SJSA1 (cell line): Measurements from ENCODE around the gene ECE2. TPM values are rescaled to one million over a fixed set of nuclear protein-coding genes. Genes with fewer than 3 reads are reported as not detected.

Experiments
- DNase-seq, 2 experiments: peaks; one replicate each; pipeline ENCODE4 v3.0.0-alpha.2; 2015 to 2020; ENCODE audit warnings: low spot score in 2 of 2, low read depth in 1 of 2
- H3K27ac ChIP-seq: fragments of 250-450 bp; sonication (Bioruptor Pico); 2 replicates; pipeline ENCODE4 v1.5.1; 2020; ENCODE audit warnings: mild to moderate bottlenecking, moderate library complexity
- H3K27me3 ChIP-seq: fragments of 250-450 bp; sonication (Bioruptor Pico); replicated peaks from 2 replicates; pipeline ENCODE4 v1.5.1; 2020; ENCODE audit warnings: mild to moderate bottlenecking, moderate library complexity
- H3K36me3 ChIP-seq: fragments of 250-450 bp; sonication (Bioruptor Pico); 2 replicates; pipeline ENCODE4 v1.5.1; 2020; ENCODE audit warnings: mild to moderate bottlenecking
- H3K4me1 ChIP-seq: fragments of 250-450 bp; sonication (Bioruptor Pico); replicated peaks from 2 replicates; pipeline ENCODE4 v1.6.1; 2021; ENCODE audit warnings: mild to moderate bottlenecking
- H3K4me3 ChIP-seq: fragments of 250-450 bp; sonication (Bioruptor Pico); 2 replicates; pipeline ENCODE4 v1.5.1; 2020; ENCODE audit warnings: mild to moderate bottlenecking
- H3K9me3 ChIP-seq: fragments of 250-450 bp; sonication (Bioruptor Pico); replicated peaks from 2 replicates; pipeline ENCODE4 v1.5.1; 2020; ENCODE audit warnings: mild to moderate bottlenecking
- total RNA-seq: library from RNA; depleted of rRNA; stranded (reverse); fragments of >200 nt; shearing (Covaris generic); gene quantifications from 2 replicates; pipeline ENCODE4 v1.2.3, GENCODE V29; 2014

Gene ECE2
- total RNA-seq, 1 experiment from 2014 or later: not detected

DNA sequence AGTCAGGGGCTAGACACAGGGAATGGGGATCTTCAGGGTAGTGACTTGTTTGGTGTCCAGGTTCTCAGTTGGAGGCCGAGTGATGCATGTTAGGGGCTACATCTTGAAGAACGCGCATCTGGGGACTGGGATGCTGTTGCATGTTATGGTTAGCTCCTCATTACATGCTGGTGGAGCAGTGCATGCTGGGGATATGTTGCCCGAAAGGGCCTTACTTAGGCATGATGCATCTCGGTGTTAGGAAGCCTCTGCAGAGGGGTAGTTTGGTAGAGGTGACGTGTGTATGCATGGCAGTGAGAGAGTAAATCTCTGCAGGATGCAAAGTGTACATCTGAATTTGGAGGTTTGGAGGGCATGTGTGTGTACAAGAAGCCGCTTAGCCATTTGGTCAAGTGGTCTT lies 41.0 kb downstream of the ECE2 start:
- H3K27me3 ChIP-seq: no peaks in the 10 kb centered on the region
- no peak overlapping the region for H3K27ac ChIP-seq
- H3K4me3 ChIP-seq: peak overlapping the region; percentile 99
- peaks cover 68% of the 10 kb centered on the region for H3K36me3 ChIP-seq
- H3K4me1 ChIP-seq: peaks cover 41% of the 10 kb centered on the region
- H3K9me3 ChIP-seq: no peaks in the 10 kb centered on the region
- no peak for DNase-seq

DNA sequence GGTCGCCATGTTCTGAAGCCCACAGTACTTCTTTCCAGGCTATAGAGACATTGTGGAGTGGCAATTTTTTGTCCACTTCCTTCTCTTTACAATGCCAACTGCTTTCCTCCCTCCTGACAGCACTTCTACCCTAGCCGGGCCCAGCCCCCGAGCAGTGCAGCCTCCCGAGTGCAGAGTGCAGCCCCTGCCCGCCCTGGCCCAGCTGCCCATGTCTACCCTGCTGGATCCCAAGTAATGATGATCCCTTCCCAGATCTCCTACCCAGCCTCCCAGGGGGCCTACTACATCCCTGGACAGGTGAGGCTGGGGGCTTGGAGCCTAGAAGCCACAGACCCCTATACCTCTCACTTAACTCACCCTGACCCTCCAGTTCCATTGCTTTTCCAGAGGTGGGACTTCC lies 41.4 kb downstream of the ECE2 start:
- H3K27me3 ChIP-seq: no peaks in the 10 kb centered on the region
- H3K27ac ChIP-seq: no peak overlapping the region
- peaks cover 41% of the 10 kb centered on the region for H3K4me1 ChIP-seq
- H3K36me3 ChIP-seq: peaks cover 72% of the 10 kb centered on the region
- no peak for DNase-seq
- H3K9me3 ChIP-seq: no peaks in the 10 kb centered on the region
- H3K4me3 ChIP-seq: no peak overlapping the region

DNA sequence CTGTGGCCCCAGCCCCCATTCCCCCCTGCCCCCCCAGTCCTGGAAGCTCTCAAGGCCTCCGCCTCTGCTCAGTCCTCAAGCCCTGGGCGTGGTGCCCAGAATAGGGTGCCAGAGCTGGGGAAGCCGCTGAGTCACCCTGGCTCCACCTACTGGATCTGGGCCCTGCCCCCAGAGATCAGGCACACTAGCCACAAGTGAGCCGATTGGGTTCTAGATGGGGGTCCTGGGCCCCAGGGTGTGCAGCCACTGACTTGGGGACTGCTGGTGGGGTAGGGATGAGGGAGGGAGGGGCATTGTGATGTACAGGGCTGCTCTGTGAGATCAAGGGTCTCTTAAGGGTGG lies 44.3 kb downstream of the ECE2 start:
- peak; percentile 71 to 96 for DNase-seq
- H3K36me3 ChIP-seq: peaks cover 96% of the 10 kb centered on the region
- no peaks in the 10 kb centered on the region for H3K9me3 ChIP-seq
- H3K4me1 ChIP-seq: peaks cover 38% of the 10 kb centered on the region
- H3K27ac ChIP-seq: peak overlapping the region; percentile 34; the same call in 1 of the 2 replicates
- H3K4me3 ChIP-seq: no peak overlapping the region
- H3K27me3 ChIP-seq: no peaks in the 10 kb centered on the region

DNA sequence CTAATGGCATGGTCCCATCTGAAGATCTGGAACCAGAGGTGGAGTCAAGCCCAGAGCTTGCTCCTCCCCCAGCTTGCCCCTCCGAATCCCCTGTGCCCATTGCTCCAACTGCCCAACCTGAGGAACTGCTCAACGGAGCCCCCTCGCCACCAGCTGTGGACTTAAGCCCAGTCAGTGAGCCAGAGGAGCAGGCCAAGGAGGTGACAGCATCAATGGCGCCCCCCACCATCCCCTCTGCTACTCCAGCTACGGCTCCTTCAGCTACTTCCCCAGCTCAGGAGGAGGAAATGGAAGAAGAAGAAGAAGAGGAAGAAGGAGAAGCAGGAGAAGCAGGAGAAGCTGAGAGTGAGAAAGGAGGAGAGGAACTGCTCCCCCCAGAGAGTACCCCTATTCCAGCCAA lies 45.8 kb downstream of the ECE2 start:
- Histone ChIP-seq H3K4me3 (no peak overlapping the region), H3K27ac (no peak overlapping the region), H3K27me3 (no peaks in the 10 kb centered on the region), H3K36me3 (peaks cover 98% of the 10 kb centered on the region), H3K9me3 (no peaks in the 10 kb centered on the region), H3K4me1 (peaks cover 33% of the 10 kb centered on the region)
- DNase-seq: no peak

DNA sequence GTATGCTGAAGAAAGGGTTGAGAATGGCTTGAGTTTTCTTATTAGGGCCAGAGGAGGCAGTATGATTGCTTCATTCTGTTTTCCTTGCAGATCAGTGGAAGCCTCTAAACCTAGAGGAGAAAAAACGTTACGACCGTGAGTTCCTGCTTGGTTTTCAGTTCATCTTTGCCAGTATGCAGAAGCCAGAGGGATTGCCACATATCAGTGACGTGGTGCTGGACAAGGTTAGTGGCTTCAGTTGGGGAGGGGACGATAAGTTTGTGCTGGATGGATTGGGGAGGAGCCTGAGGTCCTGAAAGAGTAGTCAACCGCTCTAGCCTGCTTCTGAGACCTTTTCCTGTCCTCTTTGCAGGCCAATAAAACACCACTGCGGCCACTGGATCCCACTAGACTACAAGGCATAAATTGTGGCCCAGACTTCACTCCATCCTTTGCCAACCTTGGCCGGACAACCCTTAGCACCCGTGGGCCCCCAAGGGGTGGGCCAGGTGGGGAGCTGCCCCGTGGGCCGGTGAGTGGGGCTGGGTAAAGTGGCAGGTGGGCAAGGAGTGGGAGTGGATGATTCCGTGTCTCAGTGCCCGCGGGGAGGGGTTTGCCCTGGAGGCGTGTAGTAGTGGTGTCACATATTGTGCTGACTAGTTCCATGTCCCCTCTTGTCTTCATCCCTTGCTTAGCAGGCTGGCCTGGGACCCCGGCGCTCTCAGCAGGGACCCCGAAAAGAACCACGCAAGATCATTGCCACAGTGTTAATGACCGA lies 47.1 kb downstream of the ECE2 start:
- H3K4me3 ChIP-seq: no peak overlapping the region
- no peak for DNase-seq
- peaks cover 98% of the 10 kb centered on the region for H3K36me3 ChIP-seq
- no peaks in the 10 kb centered on the region for H3K27me3 ChIP-seq
- no peaks in the 10 kb centered on the region for H3K9me3 ChIP-seq
- no peak overlapping the region for H3K27ac ChIP-seq
- H3K4me1 ChIP-seq: peaks cover 22% of the 10 kb centered on the region

DNA sequence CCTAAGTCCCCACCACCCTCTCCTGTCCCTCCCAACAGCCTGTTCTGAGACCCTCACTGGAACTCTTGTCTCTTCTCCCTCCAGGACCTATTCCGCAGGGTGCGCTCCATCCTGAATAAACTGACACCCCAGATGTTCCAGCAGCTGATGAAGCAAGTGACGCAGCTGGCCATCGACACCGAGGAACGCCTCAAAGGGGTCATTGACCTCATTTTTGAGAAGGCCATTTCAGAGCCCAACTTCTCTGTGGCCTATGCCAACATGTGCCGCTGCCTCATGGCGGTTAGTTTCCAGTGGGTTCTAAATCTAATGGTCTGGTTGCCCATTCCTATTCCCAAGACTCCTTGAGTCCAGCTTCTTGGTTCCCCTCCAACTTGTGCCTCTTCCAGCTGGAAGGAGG lies 47.9 kb downstream of the ECE2 start:
- peaks cover 98% of the 10 kb centered on the region for H3K36me3 ChIP-seq
- no peak overlapping the region for H3K4me3 ChIP-seq
- no peak overlapping the region for H3K27ac ChIP-seq
- no peaks in the 10 kb centered on the region for H3K27me3 ChIP-seq
- no peaks in the 10 kb centered on the region for H3K9me3 ChIP-seq
- DNase-seq: no peak
- peaks cover 18% of the 10 kb centered on the region for H3K4me1 ChIP-seq

DNA sequence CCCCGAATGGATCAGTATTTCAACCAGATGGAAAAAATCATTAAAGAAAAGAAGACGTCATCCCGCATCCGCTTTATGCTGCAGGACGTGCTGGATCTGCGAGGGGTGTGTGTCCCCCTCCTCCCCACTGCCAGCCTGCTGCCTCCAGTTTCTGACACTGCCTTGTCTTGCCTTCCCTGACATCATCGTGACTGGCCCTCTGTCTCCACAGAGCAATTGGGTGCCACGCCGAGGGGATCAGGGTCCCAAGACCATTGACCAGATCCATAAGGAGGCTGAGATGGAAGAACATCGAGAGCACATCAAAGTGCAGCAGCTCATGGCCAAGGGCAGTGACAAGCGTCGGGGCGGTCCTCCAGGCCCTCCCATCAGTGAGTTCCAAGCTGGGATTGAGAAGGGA lies 49.4 kb downstream of the ECE2 start:
- no peak for DNase-seq
- Histone ChIP-seq H3K36me3 (peaks cover 100% of the 10 kb centered on the region), H3K4me3 (no peak overlapping the region)

DNA sequence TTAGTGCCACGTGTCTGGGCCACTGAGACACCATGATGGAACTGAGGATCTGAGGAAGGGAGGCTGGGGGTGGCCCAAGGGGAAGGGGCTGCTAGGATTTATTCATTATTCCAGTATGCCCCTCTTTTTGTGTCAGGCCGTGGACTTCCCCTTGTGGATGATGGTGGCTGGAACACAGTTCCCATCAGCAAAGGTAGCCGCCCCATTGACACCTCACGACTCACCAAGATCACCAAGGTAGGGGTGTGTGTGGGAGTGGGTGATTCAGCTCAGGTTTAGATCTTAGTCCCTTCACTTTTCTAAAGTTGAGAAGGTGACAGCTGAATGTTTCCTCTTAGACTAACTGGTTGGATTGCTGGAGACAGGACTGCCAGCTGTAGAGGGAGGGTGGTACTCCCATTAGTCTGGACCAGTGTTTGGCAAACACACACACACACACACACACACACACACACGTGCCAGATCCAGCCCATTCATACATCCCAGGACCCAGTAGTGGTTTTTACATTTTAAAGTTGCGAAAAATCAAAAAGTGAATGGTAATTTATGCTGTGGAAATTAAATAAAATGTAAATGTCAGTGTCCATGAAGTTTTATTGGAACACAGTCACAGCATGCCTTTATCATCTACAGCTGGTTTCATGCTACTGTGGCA lies 50.0 kb downstream of the ECE2 start:
- H3K36me3 ChIP-seq: peaks cover 100% of the 10 kb centered on the region
- DNase-seq: no peak
- H3K4me3 ChIP-seq: no peak overlapping the region
- H3K27ac ChIP-seq: no peak overlapping the region
- H3K4me1 ChIP-seq: peaks cover 2% of the 10 kb centered on the region
- H3K27me3 ChIP-seq: no peaks in the 10 kb centered on the region
- H3K9me3 ChIP-seq: no peaks in the 10 kb centered on the region

More for the DNA sequence above, 49.4 kb downstream of the ECE2 start:
- H3K4me1 ChIP-seq: peaks cover 2% of the 10 kb centered on the region
- no peak overlapping the region for H3K27ac ChIP-seq
- H3K9me3 ChIP-seq: no peaks in the 10 kb centered on the region
- no peaks in the 10 kb centered on the region for H3K27me3 ChIP-seq

DNA sequence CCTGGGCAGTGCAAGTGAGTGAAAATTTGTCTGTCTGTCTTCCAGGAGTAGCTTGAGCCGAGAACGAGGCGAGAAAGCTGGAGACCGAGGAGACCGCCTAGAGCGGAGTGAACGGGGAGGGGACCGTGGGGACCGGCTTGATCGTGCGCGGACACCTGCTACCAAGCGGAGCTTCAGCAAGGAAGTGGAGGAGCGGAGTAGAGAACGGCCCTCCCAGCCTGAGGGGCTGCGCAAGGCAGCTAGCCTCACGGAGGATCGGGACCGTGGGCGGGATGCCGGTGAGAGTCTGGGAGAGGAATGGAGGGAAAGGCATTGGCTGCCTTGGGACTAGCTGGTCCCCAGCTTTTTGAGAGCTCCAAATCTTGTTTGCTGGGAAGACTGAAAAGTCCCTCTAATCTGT lies 51.3 kb downstream of the ECE2 start:
- H3K4me1 ChIP-seq: peaks cover 15% of the 10 kb centered on the region
- no peak overlapping the region for H3K4me3 ChIP-seq
- H3K36me3 ChIP-seq: peaks cover 100% of the 10 kb centered on the region

DNA sequence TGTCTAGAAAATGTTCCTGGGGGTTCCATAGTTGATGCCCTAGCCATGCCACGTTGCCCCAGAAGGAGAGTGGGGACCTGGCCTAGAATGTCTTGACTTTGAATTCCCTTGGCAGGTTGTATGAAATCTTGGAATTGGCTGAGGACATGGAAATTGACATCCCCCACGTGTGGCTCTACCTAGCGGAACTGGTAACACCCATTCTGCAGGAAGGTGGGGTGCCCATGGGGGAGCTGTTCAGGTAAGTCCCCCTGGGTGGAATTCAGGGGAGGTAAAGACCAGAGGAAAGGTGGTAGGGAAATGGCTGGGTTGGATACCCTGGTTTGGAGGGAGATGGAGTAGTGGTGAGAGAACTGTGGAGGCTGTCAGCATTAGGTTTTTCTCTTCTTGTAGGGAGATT lies 52.7 kb downstream of the ECE2 start:
- H3K27ac ChIP-seq: no peak overlapping the region
- no peak for DNase-seq
- H3K27me3 ChIP-seq: no peaks in the 10 kb centered on the region
- H3K4me3 ChIP-seq: no peak overlapping the region
- peaks cover 100% of the 10 kb centered on the region for H3K36me3 ChIP-seq
- peaks cover 28% of the 10 kb centered on the region for H3K4me1 ChIP-seq
- no peaks in the 10 kb centered on the region for H3K9me3 ChIP-seq

More for the DNA sequence above, 51.3 kb downstream of the ECE2 start:
- no peak overlapping the region for H3K27ac ChIP-seq
- DNase-seq: no peak
- H3K9me3 ChIP-seq: no peaks in the 10 kb centered on the region
- H3K27me3 ChIP-seq: no peaks in the 10 kb centered on the region

DNA sequence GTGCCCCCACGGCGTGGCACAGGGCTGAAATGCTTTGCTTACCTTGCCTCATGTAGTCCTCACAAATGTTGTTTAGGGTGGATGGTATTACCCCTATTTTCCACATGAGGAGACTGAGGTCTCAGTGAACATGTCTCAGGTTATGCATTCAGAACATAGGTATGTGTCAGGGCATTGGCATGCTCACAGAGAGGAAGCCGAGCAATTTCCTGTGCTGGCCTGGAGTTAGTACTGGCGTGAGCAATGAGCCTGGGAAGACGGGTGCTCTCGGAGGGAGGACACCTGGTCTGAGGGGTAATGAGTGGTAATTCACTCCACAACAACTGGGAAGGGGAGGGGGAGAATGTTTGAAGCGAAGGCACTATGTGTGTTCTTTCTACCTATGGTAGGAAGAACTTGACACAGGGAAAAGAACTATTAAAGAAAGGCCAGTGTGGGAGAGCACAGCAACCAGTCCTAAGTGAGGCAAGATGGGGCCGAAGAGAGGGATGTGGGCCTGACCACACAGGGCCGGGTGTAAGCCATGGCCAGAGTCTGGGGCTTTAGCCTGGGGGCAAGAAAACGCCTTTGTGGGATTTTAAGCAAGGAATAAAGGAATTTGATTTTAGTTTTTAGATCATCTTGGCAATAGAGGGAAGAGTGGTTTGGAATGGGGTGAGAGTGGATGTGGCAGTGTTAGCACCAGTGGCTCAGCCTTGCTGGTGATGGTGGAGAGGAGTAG lies 56.7 kb downstream of the ECE2 start:
- peak; percentile 54 to 72 for DNase-seq
- Histone ChIP-seq H3K27me3 (no peaks in the 10 kb centered on the region), H3K36me3 (peaks cover 83% of the 10 kb centered on the region), H3K4me1 (peaks cover 64% of the 10 kb centered on the region), H3K9me3 (no peaks in the 10 kb centered on the region), H3K4me3 (no peak overlapping the region), H3K27ac (peak overlapping the region; percentile 81)

DNA sequence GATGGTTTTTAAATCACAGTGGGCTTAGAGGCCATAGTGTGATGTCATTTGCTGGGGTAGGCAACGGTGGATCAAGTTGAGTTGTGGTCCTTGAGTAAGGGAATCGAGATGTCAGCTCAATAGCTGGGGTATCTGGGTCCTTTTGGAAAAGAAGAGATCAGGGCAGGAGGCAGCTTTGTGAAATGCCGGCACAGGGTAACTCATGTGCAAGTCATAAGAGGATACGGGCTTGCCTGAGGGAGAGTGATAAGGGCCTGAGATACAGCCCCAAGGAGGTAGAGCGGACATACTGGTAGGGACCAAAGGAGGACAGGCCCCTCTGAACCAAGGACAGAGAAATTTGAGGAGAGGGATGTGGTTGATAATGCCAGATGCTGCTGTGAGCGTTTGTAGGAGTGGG lies 57.4 kb downstream of the ECE2 start:
- Histone ChIP-seq H3K4me1 (peaks cover 64% of the 10 kb centered on the region), H3K36me3 (peaks cover 77% of the 10 kb centered on the region)

DNA sequence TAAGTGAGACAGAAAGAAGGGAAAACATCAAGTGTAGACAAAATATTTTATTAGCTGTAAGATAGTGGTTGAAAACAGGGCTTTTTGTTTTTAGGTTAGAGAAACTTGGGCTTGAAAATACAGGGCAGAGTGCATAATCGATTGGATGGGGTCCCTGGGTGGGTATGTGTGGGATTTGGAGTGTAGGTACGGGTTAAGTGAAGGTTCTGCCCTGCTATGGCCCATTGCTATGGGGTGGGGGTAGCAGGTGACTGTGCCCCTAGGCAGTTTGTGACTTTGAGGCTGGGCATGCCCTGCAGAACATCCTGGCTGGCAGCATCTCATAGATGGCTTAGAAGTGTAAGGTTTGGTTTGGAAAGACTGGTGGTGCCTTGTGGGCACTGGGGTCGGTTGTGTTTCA lies 57.9 kb downstream of the ECE2 start:
- Histone ChIP-seq H3K27me3 (no peaks in the 10 kb centered on the region), H3K4me3 (no peak overlapping the region), H3K4me1 (peaks cover 64% of the 10 kb centered on the region), H3K27ac (peak overlapping the region; percentile 81), H3K36me3 (peaks cover 72% of the 10 kb centered on the region), H3K9me3 (no peaks in the 10 kb centered on the region)
- DNase-seq: no peak

More for the DNA sequence above, 57.4 kb downstream of the ECE2 start:
- Histone ChIP-seq H3K27ac (peak overlapping the region; percentile 81), H3K27me3 (no peaks in the 10 kb centered on the region), H3K9me3 (no peaks in the 10 kb centered on the region), H3K4me3 (no peak overlapping the region)
- DNase-seq: no peak
